Erythroblast (primary cell): ENCODE data around the gene TOMM34.

ENCODE experiments used
- DNase-seq, 2 experiments: peaks; one replicate each; lab custom pipeline; 2025; lab: John Stamatoyannopoulos, UW
- GATA1 ChIP-seq: IDR thresholded peaks from 2 replicates; pipeline ENCODE4 v1.6.1; 2011; ENCODE audit warnings: low read depth, mild to moderate bottlenecking, control low read depth, low read length, moderate library complexity
- POLR2A ChIP-seq: IDR thresholded peaks from 2 replicates; pipeline ENCODE4 v1.6.1; 2011; ENCODE audit warnings: mild to moderate bottlenecking, low read length

TOMM34 gene, protein sequence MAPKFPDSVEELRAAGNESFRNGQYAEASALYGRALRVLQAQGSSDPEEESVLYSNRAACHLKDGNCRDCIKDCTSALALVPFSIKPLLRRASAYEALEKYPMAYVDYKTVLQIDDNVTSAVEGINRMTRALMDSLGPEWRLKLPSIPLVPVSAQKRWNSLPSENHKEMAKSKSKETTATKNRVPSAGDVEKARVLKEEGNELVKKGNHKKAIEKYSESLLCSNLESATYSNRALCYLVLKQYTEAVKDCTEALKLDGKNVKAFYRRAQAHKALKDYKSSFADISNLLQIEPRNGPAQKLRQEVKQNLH

DNA sequence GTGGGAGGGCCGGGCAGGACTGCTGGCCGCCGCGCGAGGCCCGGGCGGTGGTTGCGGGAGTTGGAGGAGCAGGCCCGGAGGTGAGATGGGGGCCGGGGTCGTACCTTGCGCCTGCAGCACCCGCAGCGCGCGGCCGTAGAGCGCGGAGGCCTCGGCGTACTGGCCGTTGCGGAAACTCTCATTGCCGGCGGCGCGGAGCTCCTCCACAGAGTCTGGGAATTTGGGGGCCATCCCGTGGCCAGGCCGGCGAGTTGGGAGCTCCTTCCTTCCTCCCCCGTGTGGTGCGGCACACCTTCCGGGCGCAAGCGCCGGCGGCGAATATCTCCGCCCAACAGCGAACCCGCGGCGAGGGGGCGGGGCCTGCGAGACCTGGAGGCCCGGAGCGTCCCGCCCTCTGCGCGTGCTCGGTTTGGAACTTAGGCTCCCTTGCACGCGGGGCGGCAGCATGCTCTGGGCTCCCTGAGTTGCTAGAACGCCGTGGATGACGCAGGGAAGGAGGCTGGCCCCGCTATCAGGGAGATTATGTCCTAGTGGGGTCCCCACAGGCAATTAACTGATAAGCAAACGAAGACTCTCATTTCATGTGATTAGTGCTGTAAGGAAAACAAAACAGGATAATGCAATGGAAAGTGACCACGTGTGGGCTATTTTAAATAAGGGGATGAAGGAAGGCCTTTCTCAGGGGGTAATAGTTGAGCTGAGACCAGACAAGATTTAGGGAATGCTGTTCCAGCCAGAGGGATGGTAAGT is at the start of gene TOMM34:
Gene TOMM34 (minus strand): TSS at position 295 of the 750 bp plus-strand sequence. CDS start 64 bp downstream, at position 231.
- TF ChIP-seq POLR2A (peak; percentile 68), GATA1 (no peak)
- DNase-seq: peak; percentile 95 to 97

DNA sequence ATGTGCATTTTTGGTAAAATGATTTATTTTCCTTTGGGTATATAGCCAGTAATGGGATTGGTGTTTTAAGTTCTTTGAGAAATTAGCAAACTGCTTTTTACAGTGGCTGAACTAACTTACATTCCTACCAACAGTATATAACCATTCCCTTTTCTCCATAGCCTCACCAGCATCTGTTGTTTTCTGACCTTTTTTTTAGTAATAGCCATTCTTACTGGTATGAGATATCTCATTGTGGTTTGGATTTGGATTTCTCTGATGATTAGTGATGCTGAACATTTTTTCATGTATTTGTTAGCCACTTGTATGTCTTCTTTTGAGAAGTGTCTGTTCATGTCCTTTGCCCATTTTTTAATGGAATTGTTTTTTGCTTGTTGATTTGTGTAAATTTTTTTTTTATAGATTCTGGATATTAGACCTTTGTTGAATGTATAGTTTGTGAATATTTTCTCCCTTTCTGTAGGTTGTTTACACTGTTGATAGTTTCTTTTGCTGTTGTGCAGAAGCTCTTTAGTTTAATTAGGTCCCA is 48.4 kb upstream of the TOMM34 start:
- TF ChIP-seq POLR2A (no peak), GATA1 (no peak)
- DNase-seq: no peak

- no peak for DNase-seq
- TF ChIP-seq GATA1 (no peak), POLR2A (no peak)
These were observed 37.5 kb upstream of the TOMM34 start for GRCh38 chr20:44997668-44998067.

GRCh38 chr20:44997171-44997570 is 37.0 kb upstream of the TOMM34 start:
- no peak for DNase-seq
- TF ChIP-seq POLR2A (no peak), GATA1 (no peak)

DNA sequence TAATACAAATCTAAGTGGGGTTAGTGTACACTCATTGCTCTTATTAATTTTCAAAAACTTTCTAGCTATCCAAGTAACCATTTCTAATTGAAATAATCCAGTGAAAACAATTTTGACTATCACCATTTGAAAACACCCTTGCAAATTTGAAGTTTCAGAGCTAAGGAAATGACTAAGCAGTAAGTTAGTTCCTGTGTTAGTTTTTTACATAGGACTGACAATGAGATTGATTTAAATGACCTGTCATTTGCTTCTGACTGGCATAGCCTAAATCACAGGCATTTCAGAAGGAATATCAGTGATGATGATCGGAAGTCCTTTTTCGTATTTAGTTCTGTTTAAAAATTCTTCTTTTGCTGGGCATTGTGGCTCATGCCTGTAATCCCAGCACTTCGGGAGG is 33.1 kb upstream of the TOMM34 start:
- TF ChIP-seq GATA1 (no peak), POLR2A (no peak)
- no peak for DNase-seq

DNA sequence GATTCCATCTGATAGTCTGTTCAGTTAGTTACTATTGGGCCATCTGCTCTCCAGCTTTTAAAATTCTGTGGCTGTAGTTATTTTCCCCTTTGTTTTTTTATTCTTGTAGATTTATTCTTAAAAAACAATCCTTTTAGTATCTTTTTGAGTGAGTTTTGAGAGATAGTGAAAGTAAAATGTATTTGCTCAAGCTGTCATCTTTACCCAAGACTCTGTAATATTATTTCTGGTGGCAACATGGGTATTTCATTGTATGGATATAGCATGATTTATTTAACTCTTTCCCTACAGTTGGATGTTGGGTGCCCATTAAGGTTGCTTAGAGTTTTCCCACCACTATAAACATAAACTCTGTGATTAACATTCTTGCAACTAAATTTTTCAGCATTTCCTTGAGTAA is 30.8 kb upstream of the TOMM34 start:
- TF ChIP-seq POLR2A (no peak), GATA1 (no peak)
- DNase-seq: no peak

DNA sequence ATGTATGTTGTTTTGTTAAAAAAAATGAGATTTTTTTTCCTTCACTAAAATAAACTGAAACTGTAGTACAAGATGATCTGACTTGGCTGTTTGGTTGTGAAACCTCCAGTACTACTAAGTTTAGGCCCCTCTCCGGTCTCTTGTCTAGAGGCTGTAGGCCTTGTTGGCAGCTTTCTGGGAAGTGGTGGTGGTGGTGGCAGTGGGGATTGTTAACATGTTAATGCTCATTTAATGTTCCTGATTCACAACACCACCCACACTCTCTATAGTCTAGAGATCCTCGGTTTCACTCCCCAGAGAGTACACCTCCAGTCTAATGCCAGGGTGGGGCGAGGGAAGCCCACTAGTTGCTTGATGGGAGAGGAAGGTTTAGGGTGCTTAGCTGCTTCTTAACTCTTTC is 30.2 kb upstream of the TOMM34 start:
- TF ChIP-seq GATA1 (no peak), POLR2A (no peak)
- no peak for DNase-seq

- TF ChIP-seq GATA1 (no peak), POLR2A (no peak)
- DNase-seq: no peak
These were observed 28.5 kb upstream of the TOMM34 start for GRCh38 chr20:44988631-44989171.

- TF ChIP-seq GATA1 (no peak), POLR2A (no peak)
- DNase-seq: peak; percentile 56 to 61
These were observed 23.0 kb upstream of the TOMM34 start for GRCh38 chr20:44983093-44983674.

- no peak for DNase-seq
- TF ChIP-seq GATA1: no peak
- no peak for TF ChIP-seq POLR2A
These were observed 21.7 kb upstream of the TOMM34 start for GRCh38 chr20:44981736-44982406.

GRCh38 chr20:44979090-44979621 is 19.0 kb upstream of the TOMM34 start:
- DNase-seq: peak; percentile 57 to 61
- no peak for TF ChIP-seq GATA1
- peak; percentile 43 for TF ChIP-seq POLR2A

- DNase-seq: no peak
- TF ChIP-seq POLR2A (no peak), GATA1 (no peak)
These were observed 16.5 kb upstream of the TOMM34 start for GRCh38 chr20:44976698-44977097.

DNA sequence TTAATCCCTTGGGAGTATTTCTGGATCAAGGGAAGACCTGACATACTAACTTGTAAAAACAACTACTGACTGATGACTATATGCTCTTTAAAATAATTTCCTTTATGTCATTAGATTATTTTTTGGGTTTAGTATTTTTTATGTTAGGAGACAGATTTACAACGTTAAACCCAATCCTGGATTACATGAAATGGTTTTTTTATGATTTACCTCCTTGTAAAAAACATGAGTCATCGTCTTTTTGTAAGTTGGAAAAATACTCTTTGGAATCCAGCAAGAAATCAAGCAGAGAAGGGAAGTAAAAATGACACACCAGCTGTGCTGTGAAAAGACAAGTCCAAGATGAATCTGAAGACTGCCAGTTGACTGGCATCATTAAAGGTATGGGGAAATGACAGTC is 12.9 kb upstream of the TOMM34 start:
- no peak for DNase-seq
- TF ChIP-seq GATA1 (no peak), POLR2A (no peak)
